Measurements from ENCODE around the gene TMEM248. TPM values are rescaled to one million over a fixed set of nuclear protein-coding genes. Genes with fewer than 3 reads are reported as not detected.

TMEM248 gene
- total and polyA plus RNA-seq, 2 of the 13 experiments (the other 11 are each of a cell fraction or from before 2014, with no cell fraction given), result 54.3 to 109 TPM

DNA sequence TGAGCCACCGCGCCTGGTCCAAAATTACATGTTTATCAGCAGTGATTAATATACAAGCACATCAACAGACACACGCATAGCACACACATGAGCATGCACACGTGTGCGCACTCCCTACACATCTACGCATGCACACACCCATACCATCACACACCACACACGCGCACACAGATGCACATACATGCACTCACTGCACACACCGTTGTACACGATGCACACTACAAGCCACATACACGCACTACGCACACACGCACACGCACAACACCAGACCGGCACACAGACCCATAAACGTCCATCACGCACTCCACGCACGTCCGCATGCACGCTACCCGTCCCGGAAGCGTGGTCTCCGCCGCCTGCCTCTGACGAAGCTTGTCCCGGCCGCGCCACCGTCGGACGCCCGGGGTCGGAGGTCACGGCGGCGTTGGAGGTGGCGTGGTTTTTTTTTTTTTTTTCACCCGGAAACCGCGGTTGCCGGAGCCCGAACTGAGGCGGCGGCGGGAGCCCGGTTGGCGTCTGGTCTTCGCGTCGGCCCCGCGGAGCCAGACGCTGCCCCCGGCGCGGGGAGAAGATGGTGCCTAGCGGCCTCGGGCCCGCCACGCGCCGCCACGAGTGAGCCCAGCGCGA is at the start of gene TMEM248 (continued):
- TF ChIP-seq, protein P1, sequence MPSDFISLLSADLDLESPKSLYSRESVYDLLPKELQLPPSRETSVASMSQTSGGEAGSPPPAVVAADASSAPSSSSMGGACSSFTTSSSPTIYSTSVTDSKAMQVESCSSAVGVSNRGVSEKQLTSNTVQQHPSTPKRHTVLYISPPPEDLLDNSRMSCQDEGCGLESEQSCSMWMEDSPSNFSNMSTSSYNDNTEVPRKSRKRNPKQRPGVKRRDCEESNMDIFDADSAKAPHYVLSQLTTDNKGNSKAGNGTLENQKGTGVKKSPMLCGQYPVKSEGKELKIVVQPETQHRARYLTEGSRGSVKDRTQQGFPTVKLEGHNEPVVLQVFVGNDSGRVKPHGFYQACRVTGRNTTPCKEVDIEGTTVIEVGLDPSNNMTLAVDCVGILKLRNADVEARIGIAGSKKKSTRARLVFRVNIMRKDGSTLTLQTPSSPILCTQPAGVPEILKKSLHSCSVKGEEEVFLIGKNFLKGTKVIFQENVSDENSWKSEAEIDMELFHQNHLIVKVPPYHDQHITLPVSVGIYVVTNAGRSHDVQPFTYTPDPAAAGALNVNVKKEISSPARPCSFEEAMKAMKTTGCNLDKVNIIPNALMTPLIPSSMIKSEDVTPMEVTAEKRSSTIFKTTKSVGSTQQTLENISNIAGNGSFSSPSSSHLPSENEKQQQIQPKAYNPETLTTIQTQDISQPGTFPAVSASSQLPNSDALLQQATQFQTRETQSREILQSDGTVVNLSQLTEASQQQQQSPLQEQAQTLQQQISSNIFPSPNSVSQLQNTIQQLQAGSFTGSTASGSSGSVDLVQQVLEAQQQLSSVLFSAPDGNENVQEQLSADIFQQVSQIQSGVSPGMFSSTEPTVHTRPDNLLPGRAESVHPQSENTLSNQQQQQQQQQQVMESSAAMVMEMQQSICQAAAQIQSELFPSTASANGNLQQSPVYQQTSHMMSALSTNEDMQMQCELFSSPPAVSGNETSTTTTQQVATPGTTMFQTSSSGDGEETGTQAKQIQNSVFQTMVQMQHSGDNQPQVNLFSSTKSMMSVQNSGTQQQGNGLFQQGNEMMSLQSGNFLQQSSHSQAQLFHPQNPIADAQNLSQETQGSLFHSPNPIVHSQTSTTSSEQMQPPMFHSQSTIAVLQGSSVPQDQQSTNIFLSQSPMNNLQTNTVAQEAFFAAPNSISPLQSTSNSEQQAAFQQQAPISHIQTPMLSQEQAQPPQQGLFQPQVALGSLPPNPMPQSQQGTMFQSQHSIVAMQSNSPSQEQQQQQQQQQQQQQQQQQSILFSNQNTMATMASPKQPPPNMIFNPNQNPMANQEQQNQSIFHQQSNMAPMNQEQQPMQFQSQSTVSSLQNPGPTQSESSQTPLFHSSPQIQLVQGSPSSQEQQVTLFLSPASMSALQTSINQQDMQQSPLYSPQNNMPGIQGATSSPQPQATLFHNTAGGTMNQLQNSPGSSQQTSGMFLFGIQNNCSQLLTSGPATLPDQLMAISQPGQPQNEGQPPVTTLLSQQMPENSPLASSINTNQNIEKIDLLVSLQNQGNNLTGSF (CRISPR knock-in tag; IDR thresholded peaks at IDR 0.05), result no peak
- TF ChIP-seq ZNF577 (CRISPR knock-in tag; IDR thresholded peaks at IDR 0.05; ENCODE audit: borderline replicate concordance, low read depth) (no peak), MED8 (CRISPR knock-in tag; IDR thresholded peaks at IDR 0.05; ENCODE audit: insufficient replicate concordance) (peak; percentile 79), ZNF251 (CRISPR knock-in tag; IDR thresholded peaks at IDR 0.05) (peak; percentile 78; the same call in 1 of the 2 replicates), SETDB1 (CRISPR knock-in tag; IDR thresholded peaks at IDR 0.05; ENCODE audit: borderline replicate concordance) (no peak), ZKSCAN8 (CRISPR knock-in tag; IDR thresholded peaks at IDR 0.05; ENCODE audit: borderline replicate concordance) (peak; percentile 44; the same call in 1 of the 2 replicates), MAFF (IDR thresholded peaks at IDR 0.05; ENCODE audit: low read depth, low read length) (no peak; the same call in 1 of the 2 replicates), MIXL1 (CRISPR knock-in tag; IDR thresholded peaks at IDR 0.05) (peak; percentile 48; the same call in 1 of the 2 replicates), EZH2 (conservative IDR thresholded peaks at IDR 0.05; ENCODE audit: low read depth, low read length) (no peak), ZNF713 (CRISPR knock-in tag; IDR thresholded peaks at IDR 0.05) (no peak)
- TF ChIP-seq, protein P2, sequence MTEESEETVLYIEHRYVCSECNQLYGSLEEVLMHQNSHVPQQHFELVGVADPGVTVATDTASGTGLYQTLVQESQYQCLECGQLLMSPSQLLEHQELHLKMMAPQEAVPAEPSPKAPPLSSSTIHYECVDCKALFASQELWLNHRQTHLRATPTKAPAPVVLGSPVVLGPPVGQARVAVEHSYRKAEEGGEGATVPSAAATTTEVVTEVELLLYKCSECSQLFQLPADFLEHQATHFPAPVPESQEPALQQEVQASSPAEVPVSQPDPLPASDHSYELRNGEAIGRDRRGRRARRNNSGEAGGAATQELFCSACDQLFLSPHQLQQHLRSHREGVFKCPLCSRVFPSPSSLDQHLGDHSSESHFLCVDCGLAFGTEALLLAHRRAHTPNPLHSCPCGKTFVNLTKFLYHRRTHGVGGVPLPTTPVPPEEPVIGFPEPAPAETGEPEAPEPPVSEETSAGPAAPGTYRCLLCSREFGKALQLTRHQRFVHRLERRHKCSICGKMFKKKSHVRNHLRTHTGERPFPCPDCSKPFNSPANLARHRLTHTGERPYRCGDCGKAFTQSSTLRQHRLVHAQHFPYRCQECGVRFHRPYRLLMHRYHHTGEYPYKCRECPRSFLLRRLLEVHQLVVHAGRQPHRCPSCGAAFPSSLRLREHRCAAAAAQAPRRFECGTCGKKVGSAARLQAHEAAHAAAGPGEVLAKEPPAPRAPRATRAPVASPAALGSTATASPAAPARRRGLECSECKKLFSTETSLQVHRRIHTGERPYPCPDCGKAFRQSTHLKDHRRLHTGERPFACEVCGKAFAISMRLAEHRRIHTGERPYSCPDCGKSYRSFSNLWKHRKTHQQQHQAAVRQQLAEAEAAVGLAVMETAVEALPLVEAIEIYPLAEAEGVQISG (CRISPR knock-in tag; IDR thresholded peaks at IDR 0.05), result peak; percentile 92
